SKM-1 treated with dmso at 0.1 percent for 144 hours (cell line): ENCODE measurements around the gene STK17A.
A peak's percentile ranks its signal among the peaks of the same experiment; 100 is the strongest.

Experiments
- DNase-seq: peaks from one replicate; lab custom pipeline; 2025; ENCODE audit not compliant: unreplicated experiment; lab: John Stamatoyannopoulos, UW

STK17A gene

GRCh38 chr7:43631559-43631958, 48.7 kb downstream of the STK17A start:
- no peak for DNase-seq

DNA sequence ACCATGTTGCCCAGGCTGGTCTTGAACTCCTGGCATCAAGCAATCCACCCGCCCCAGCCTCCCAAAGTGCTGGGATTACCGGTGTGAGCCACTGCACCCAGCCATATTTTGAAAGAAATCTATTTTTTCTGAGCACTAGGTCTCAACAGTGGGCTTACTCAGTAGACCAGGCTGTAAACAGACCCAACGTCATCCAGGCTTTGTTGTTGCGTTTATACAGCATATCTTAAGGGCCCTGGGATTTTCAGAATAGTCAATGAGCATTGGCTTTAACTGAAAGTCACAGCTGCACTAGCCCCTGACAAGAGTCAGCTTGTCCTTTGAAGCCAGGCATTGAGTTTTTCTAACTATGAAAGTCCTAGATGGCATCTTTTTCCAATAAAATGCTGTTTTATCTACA, 49.8 kb downstream of the STK17A start:
- DNase-seq: no peak

DNA sequence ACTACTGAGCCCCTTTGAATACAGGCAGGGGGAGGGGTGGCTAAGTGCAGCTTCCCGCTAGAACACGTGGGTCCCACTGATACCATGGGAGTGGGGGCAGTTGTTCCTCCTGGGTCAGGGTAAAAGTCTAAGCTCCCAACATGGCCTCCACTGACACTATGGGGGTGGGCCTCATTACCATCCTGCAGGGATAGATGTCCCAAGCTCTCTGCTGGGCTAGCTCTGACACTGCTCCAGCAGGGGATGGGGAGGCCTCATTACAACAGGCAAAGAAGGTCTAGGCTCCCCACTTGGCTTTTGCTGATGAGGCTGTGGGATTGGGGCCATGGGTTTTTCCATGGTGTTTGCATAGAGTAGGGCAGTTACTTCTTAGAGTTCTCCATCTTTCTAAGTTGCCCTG, 51.5 kb downstream of the STK17A start:
- DNase-seq: no peak

- no peak for DNase-seq
These were observed 53.2 kb downstream of the STK17A start for GRCh38 chr7:43636093-43636492.

DNA sequence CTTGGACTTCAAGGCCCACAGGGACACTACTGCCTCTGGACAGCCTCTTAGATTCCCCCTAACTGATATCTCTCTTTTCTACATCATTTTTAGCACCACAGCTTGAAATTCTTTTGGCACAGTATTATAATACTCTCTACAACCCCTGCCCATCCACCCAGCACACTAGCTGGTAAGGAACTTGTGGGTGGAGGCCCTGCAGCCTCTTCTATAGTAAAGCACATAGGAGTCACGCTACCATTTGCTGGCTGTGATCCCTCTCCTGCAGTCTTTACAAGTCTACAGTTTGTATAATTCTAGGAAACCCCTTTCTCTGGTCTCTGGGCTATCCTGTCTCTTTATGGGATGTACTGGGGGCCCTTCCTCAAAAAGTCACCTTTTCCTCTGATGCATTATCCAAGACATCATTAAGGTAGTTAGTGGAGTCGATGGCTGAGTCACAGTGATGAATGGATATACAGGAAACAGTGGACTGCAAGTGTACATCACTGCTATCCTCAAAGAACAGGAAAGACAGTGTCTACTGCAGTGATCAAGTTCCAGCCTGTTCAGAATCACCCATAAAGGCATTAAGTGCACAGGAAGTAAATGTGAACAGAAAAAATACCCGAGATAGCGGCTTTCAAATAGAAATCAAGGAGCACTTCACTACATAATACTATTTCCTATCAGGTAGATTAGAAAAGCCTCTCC, 54.4 kb downstream of the STK17A start:
- no peak for DNase-seq

DNA sequence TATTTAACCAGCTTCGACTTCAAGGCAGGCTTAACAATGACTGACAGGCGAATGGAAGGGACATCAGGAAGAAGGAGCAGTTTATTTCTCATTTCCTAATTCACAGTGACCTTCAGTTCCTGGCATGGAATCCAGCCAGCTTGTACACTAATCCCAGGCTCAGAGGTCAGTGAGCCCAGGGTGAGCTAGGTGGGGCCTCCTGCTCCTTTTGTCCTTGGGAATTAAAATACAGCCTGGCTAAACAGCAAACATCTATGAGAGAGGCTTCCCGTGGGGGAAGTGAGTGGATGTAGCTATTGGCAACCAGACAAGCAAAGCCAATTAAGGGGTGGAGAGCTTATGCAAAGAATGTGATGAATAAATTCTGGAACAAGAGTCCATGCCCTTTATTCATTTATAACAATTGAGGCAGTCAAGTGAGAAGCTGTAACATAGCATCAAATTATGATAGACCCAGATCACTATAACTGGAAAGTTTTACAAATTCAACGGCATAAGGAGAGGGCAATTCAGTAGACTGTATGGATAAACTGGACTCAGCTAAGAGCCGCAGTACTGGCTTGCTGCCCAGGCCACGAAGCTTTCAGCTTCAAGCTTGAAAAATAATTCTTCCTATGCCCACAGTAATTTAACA, 57.1 kb downstream of the STK17A start:
- no peak for DNase-seq

- DNase-seq: no peak
These were observed 57.8 kb downstream of the STK17A start for GRCh38 chr7:43640679-43641078.

DNA sequence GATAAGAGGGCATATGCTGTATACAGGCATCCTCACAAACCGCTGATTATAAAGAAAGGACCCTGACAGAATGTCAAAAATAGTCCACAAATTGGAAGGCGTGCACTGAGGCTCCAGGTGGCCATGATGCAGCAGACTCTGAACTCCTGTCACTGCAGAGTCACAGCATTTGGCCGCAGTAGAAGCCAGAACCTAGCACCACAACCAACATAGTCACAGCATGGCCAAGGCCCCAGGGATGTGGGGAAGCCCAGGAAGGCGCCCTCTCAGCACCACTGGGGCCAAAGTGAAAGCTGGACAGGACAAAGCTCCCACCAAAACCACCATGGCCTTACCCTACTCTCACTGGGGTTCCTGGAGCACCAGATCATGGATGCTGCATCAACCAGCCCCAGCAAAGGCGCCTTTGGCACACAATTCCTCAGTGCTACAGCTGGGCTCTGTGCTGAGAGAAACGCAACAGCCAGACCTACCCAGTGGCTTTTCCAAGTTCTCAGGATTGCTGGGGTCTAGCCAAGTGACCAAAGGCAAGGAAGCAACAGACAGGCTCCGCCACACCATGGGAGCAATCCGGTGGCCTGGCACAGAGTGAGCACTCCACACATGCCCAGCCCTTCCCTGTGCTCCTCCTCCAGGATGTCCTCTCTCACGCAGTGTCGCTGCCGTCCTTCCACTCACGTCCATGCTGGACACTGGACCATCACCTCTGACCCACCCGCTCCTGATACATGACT, 60.2 kb downstream of the STK17A start:
- DNase-seq: no peak

DNA sequence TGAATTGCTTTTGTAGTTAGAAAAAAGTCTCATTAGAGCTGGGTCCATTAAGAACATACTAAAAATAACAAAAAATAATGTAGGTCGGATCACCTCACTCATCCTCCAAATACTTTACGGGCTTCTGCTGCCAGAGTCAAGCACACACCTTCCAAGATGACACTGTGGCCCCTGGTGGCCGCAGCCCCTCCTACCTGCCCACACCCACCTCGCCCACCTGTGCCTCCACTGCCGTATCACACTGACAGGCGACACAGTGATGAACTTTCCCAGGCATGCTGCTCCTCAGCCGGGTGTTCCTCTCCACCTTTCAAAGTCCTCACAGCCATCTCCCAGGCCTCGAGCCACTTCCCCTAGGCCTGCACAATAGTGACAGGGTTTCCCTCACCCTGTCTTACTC, 60.9 kb downstream of the STK17A start:
- no peak for DNase-seq

- no peak for DNase-seq
These were observed 62.9 kb downstream of the STK17A start for GRCh38 chr7:43645699-43646226.

- no peak for DNase-seq
These were observed 63.9 kb downstream of the STK17A start for GRCh38 chr7:43646603-43647338.

DNA sequence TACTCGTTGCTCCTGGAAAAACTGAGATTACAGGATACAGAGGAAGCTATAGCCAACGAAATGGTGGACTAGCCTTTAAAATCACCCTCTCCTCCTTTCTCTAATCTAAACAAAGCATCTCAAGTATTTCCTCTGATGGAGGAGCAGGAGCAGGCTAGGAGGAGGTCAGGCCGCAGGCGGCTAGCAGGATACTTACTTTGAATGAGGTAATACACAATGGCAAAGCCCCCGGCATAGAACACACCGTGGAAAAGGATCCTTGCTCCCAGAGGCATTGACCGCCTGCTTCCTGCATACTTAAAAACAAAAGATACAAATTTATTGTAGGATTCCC, 64.4 kb downstream of the STK17A start:
- no peak for DNase-seq

GRCh38 chr7:43647673-43648472, 65.0 kb downstream of the STK17A start:
- DNase-seq: peak; percentile 39

DNA sequence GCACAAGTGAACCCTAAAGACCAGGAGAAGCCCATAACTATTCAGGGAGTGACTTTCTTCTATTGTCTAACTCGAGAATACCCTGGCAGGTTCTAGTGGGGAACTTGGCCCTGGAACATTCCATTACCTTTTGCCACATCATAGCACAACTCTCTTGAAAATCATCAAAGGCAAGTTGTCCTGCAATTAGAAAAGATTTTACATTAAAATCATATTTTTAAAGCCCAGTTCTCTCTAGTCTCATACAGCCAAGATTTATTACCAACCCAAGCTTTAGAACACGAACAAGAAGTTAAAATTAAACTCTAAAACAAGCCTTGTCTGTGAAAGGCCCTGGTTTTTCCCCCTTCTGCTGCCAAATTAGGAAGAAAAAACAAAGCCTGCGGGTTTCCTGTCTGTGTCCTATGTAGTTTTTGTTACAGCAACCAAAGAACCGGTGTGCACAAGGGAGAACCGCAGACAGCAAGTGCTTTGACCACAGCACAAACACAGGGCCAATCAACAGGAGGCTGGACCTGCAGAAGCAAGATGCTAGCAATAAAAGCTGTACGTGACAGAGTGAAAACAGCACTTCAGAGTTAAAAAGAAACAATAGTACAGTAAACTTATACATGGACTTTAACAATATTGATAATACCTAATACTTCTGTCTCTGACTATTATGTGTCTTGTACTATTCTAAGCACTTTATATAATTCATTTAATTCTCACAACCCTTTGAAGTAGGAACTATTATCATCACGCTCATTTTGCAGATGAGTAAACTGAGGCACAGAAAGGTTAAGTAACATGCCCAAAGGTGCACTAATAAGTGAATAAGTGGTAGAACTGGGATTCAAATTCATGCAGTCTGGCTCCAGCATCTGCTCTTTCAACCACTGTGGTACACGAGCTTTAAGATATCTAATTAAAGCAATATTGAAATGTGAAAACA, 65.8 kb downstream of the STK17A start:
- DNase-seq: peak; percentile 78

- peak; percentile 96 for DNase-seq
These were observed 66.9 kb downstream of the STK17A start for GRCh38 chr7:43649755-43650274.

- no peak for DNase-seq
These were observed 67.6 kb downstream of the STK17A start for GRCh38 chr7:43650457-43651052.

GRCh38 chr7:43652364-43652763, 69.5 kb downstream of the STK17A start:
- DNase-seq: no peak

- no peak for DNase-seq
These were observed 70.6 kb downstream of the STK17A start for GRCh38 chr7:43653466-43653865.
